ENCODE data around the gene BORCS8. TPM values are rescaled to one million over a fixed set of nuclear protein-coding genes. Genes with fewer than 3 reads are reported as not detected.
A peak's percentile ranks its signal among the peaks of the same experiment; 100 is the strongest.

BORCS8 gene
- total RNA-seq, 3 donors from 2014 or later, result 38.0 to 43.1 (median 38.6) TPM

- peaks cover 17% of the 10 kb centered on the region for H3K4me1 Mint-ChIP-seq (ENCODE audit: low read depth)
- no peaks in the 10 kb centered on the region for H3K36me3 Mint-ChIP-seq (ENCODE audit: insufficient read depth)
- H3K4me3 Mint-ChIP-seq, result no peak overlapping the region
Observed at GRCh38 chr19:19207637-19208572, 16.0 kb upstream of the BORCS8 start.

GRCh38 chr19:19206938-19207337, 15.0 kb upstream of the BORCS8 start:
- H3K9me3 Mint-ChIP-seq, result no peaks in the 10 kb centered on the region
- H3K4me3 Mint-ChIP-seq, result no peak overlapping the region
- no peaks in the 10 kb centered on the region for H3K36me3 Mint-ChIP-seq (ENCODE audit: insufficient read depth)
- ATAC-seq (no peak), DNase-seq (no peak)
- peaks cover 12% of the 10 kb centered on the region for H3K27me3 Mint-ChIP-seq (ENCODE audit: low read depth)
- H3K4me1 Mint-ChIP-seq (ENCODE audit: low read depth), result peaks cover 26% of the 10 kb centered on the region

More at GRCh38 chr19:19207637-19208572, 16.0 kb upstream of the BORCS8 start:
- peaks cover 20% of the 10 kb centered on the region for H3K27me3 Mint-ChIP-seq (ENCODE audit: low read depth)
- H3K9me3 Mint-ChIP-seq, result no peaks in the 10 kb centered on the region
- no peak for ATAC-seq
- no peak for DNase-seq

GRCh38 chr19:19205416-19206410, 13.8 kb upstream of the BORCS8 start:
- H3K27me3 Mint-ChIP-seq (ENCODE audit: low read depth), result peaks cover 5% of the 10 kb centered on the region
- H3K4me1 Mint-ChIP-seq (ENCODE audit: low read depth), result peaks cover 26% of the 10 kb centered on the region
- H3K4me3 Mint-ChIP-seq, result no peak overlapping the region
- H3K36me3 Mint-ChIP-seq (ENCODE audit: insufficient read depth), result no peaks in the 10 kb centered on the region
- DNase-seq (no peak), ATAC-seq (no peak)
- H3K9me3 Mint-ChIP-seq, result no peaks in the 10 kb centered on the region

GRCh38 chr19:19204181-19204580, 12.2 kb upstream of the BORCS8 start:
- no peak for ATAC-seq
- no peak for DNase-seq
- Mint-ChIP-seq H3K36me3 (ENCODE audit: insufficient read depth) (peaks cover 3% of the 10 kb centered on the region), H3K4me1 (ENCODE audit: low read depth) (peaks cover 26% of the 10 kb centered on the region), H3K9me3 (no peaks in the 10 kb centered on the region), H3K27me3 (ENCODE audit: low read depth) (no peaks in the 10 kb centered on the region), H3K4me3 (peak overlapping the region; percentile 96)

GRCh38 chr19:19203012-19203856, 11.3 kb upstream of the BORCS8 start, which contains the start of gene NR2C2AP:
Gene NR2C2AP (minus strand): TSS chr19:19203414. CDS start chr19:19203060, 354 bp downstream.
- H3K9me3 Mint-ChIP-seq, result no peaks in the 10 kb centered on the region
- no peaks in the 10 kb centered on the region for H3K27me3 Mint-ChIP-seq (ENCODE audit: low read depth)
- H3K4me1 Mint-ChIP-seq (ENCODE audit: low read depth), result peaks cover 26% of the 10 kb centered on the region
- H3K36me3 Mint-ChIP-seq (ENCODE audit: insufficient read depth), result peaks cover 5% of the 10 kb centered on the region
- H3K4me3 Mint-ChIP-seq, result peak within 1 kb of the TSS; percentile 96
- ATAC-seq (peak; percentile 90 to 93), DNase-seq (peak; percentile 93)

GRCh38 chr19:19202707-19203011, 10.7 kb upstream of the BORCS8 start:
- ATAC-seq, result peak; percentile 7 to 11
- Mint-ChIP-seq H3K9me3 (no peaks in the 10 kb centered on the region), H3K4me3 (peak overlapping the region; percentile 96), H3K27me3 (ENCODE audit: low read depth) (no peaks in the 10 kb centered on the region), H3K36me3 (ENCODE audit: insufficient read depth) (peaks cover 5% of the 10 kb centered on the region), H3K4me1 (ENCODE audit: low read depth) (peaks cover 23% of the 10 kb centered on the region)
- DNase-seq, result no peak

GRCh38 chr19:19201697-19202630, 10.0 kb upstream of the BORCS8 start:
- Mint-ChIP-seq H3K36me3 (ENCODE audit: insufficient read depth) (peaks cover 5% of the 10 kb centered on the region), H3K27me3 (ENCODE audit: low read depth) (no peaks in the 10 kb centered on the region), H3K9me3 (no peaks in the 10 kb centered on the region), H3K4me1 (ENCODE audit: low read depth) (peaks cover 16% of the 10 kb centered on the region), H3K4me3 (peak overlapping the region; percentile 96)
- no peak for ATAC-seq
- DNase-seq, result no peak

GRCh38 chr19:19193926-19194325, 2.0 kb upstream of the BORCS8 start:
- peaks cover 12% of the 10 kb centered on the region for H3K36me3 Mint-ChIP-seq (ENCODE audit: insufficient read depth)
- no peak for ATAC-seq
- peak overlapping the region; percentile 98 for H3K4me3 Mint-ChIP-seq
- DNase-seq, result no peak
- no peaks in the 10 kb centered on the region for H3K27me3 Mint-ChIP-seq (ENCODE audit: low read depth)
- H3K9me3 Mint-ChIP-seq, result no peaks in the 10 kb centered on the region
- H3K4me1 Mint-ChIP-seq (ENCODE audit: low read depth), result peaks cover 41% of the 10 kb centered on the region

- Mint-ChIP-seq H3K4me3 (peak overlapping the region; percentile 98), H3K27me3 (ENCODE audit: low read depth) (no peaks in the 10 kb centered on the region), H3K4me1 (ENCODE audit: low read depth) (peaks cover 45% of the 10 kb centered on the region), H3K36me3 (ENCODE audit: insufficient read depth) (peaks cover 10% of the 10 kb centered on the region), H3K9me3 (no peaks in the 10 kb centered on the region)
- peak in 1 of 2 donors; percentile 5 for ATAC-seq
- DNase-seq, result no peak
Observed at GRCh38 chr19:19192910-19193423, 1.0 kb upstream of the BORCS8 start.

GRCh38 chr19:19191768-19192077, 229 bp downstream of the BORCS8 start:
- no peak for DNase-seq
- H3K9me3 Mint-ChIP-seq, result no peaks in the 10 kb centered on the region
- ATAC-seq, result peak; percentile 1 to 5
- H3K27me3 Mint-ChIP-seq (ENCODE audit: low read depth), result no peaks in the 10 kb centered on the region
- H3K4me1 Mint-ChIP-seq (ENCODE audit: low read depth), result peaks cover 48% of the 10 kb centered on the region
- peaks cover 10% of the 10 kb centered on the region for H3K36me3 Mint-ChIP-seq (ENCODE audit: insufficient read depth)
- peak overlapping the region; percentile 98 for H3K4me3 Mint-ChIP-seq

- ATAC-seq (no peak), DNase-seq (no peak)
- H3K4me1 Mint-ChIP-seq (ENCODE audit: low read depth), result peaks cover 36% of the 10 kb centered on the region
- H3K27me3 Mint-ChIP-seq (ENCODE audit: low read depth), result no peaks in the 10 kb centered on the region
- H3K4me3 Mint-ChIP-seq, result no peak overlapping the region
- no peaks in the 10 kb centered on the region for H3K9me3 Mint-ChIP-seq
- H3K36me3 Mint-ChIP-seq (ENCODE audit: insufficient read depth), result peaks cover 24% of the 10 kb centered on the region
Observed at GRCh38 chr19:19186742-19187141, 5.2 kb downstream of the BORCS8 start.

GRCh38 chr19:19185853-19186740, 5.9 kb downstream of the BORCS8 start:
- peaks cover 26% of the 10 kb centered on the region for H3K36me3 Mint-ChIP-seq (ENCODE audit: insufficient read depth)
- no peaks in the 10 kb centered on the region for H3K9me3 Mint-ChIP-seq
- no peak overlapping the region for H3K4me3 Mint-ChIP-seq
- DNase-seq (peak; percentile 57), ATAC-seq (peak; percentile 91 to 93)
- no peaks in the 10 kb centered on the region for H3K27me3 Mint-ChIP-seq (ENCODE audit: low read depth)
- H3K4me1 Mint-ChIP-seq (ENCODE audit: low read depth), result peaks cover 33% of the 10 kb centered on the region

Measured in activated T-cell treated with anti-CD3 and anti-CD28 coated beads, Interleukin-2, amount 50 U/mL, for 4 hours (primary cell).